Measurements from ENCODE around the gene DCDC1. TPM values are rescaled to one million over a fixed set of nuclear protein-coding genes. Genes with fewer than 3 reads are reported as not detected.

The DCDC1 gene
- total RNA-seq, 1 experiment from 2014 or later = not detected

- Histone ChIP-seq H3K27ac (ENCODE audit: low read length) (no peak overlapping the region), H3K9me3 (ENCODE audit: control insufficient read depth, insufficient read depth, low read depth, low read length) (no peaks in the 10 kb centered on the region; the same call in 1 of the 2 replicates), H3K4me3 (ENCODE audit: low read depth in 2 of 2, low read length in 2 of 2) (no peak overlapping the region), H3K4me1 (ENCODE audit: control insufficient read depth, insufficient read depth, low read length) (no peaks in the 10 kb centered on the region), H3K36me3 (ENCODE audit: control insufficient read depth, insufficient read depth, low read length) (no peaks in the 10 kb centered on the region), H3K27me3 (ENCODE audit: control insufficient read depth, insufficient read depth, low read length) (no peaks in the 10 kb centered on the region; the same call in 1 of the 2 replicates)
- in situ Hi-C loops (cut with HindIII; ENCODE audit: low pct_unique_long_range_greater_than_20kb, low sequenced_read_pairs) = no loop called here
- DNase-seq (ENCODE audit: low read depth, low spot score) (no peak), ATAC-seq (no peak)
- intact Hi-C loops (cut with micrococcal nuclease; ENCODE audit: unreplicated experiment) = no loop called here
- BruUV-seq (replicated peaks) = no TSS peak
- TF ChIP-seq POLR2AphosphoS5 (IDR thresholded peaks at IDR 0.05; ENCODE audit: low read depth, low read length) (no peak), CTCF (IDR thresholded peaks at IDR 0.05) (no peak), TCF7L2 (IDR thresholded peaks at IDR 0.05; ENCODE audit: low read depth, low read length) (no peak), SIN3A (IDR thresholded peaks at IDR 0.05; ENCODE audit: borderline replicate concordance, insufficient read depth, low read depth, low read length) (no peak), REST (IDR thresholded peaks at IDR 0.05; ENCODE audit: insufficient read depth in 1 of 2, low read depth in 2 of 2, low read length in 1 of 2) (no peak)
- ChIA-PET POLR2A (no interaction called here), CTCF (no interaction called here)
Measured at GRCh38 chr11:30921811-30922210, 447.7 kb downstream of the DCDC1 start.

- ChIA-PET POLR2A (no interaction called here), CTCF (no interaction called here)
- in situ Hi-C loops (cut with HindIII; ENCODE audit: low pct_unique_long_range_greater_than_20kb, low sequenced_read_pairs) (no loop called here), intact Hi-C loops (cut with micrococcal nuclease; ENCODE audit: unreplicated experiment) (loop anchor here (5.0 kb wide), 1 partner anchor 557 kb away; no protein-coding TSS in a partner anchor)
- H3K36me3 ChIP-seq (ENCODE audit: control insufficient read depth, insufficient read depth, low read length) = no peaks in the 10 kb centered on the region
- no peaks in the 10 kb centered on the region; the same call in 1 of the 2 replicates for H3K27me3 ChIP-seq (ENCODE audit: control insufficient read depth, insufficient read depth, low read length)
- H3K9me3 ChIP-seq (ENCODE audit: control insufficient read depth, insufficient read depth, low read depth, low read length) = no peaks in the 10 kb centered on the region; the same call in 1 of the 2 replicates
- TF ChIP-seq TCF7L2 (IDR thresholded peaks at IDR 0.05; ENCODE audit: low read depth, low read length) = no peak
- TF ChIP-seq POLR2AphosphoS5 (IDR thresholded peaks at IDR 0.05; ENCODE audit: low read depth, low read length) = no peak
- no peak for TF ChIP-seq SIN3A (IDR thresholded peaks at IDR 0.05; ENCODE audit: borderline replicate concordance, insufficient read depth, low read depth, low read length)
- TF ChIP-seq REST (IDR thresholded peaks at IDR 0.05; ENCODE audit: insufficient read depth in 1 of 2, low read depth in 2 of 2, low read length in 1 of 2) = no peak
- no peak for TF ChIP-seq CTCF (IDR thresholded peaks at IDR 0.05)
- no peak overlapping the region for H3K27ac ChIP-seq (ENCODE audit: low read length)
- ATAC-seq (no peak), DNase-seq (ENCODE audit: low read depth, low spot score) (no peak)
- H3K4me1 ChIP-seq (ENCODE audit: control insufficient read depth, insufficient read depth, low read length) = no peaks in the 10 kb centered on the region
- BruUV-seq (replicated peaks) = no TSS peak
- H3K4me3 ChIP-seq (ENCODE audit: low read depth in 2 of 2, low read length in 2 of 2) = no peak overlapping the region
Measured at GRCh38 chr11:30919389-30920152, 450.0 kb downstream of the DCDC1 start.

Measured in Panc1 (cell line).